ENCODE data around the gene DGLUCY. TPM values are rescaled to one million over a fixed set of nuclear protein-coding genes. Genes with fewer than 3 reads are reported as not detected.

DGLUCY gene
- total RNA-seq, 1 donor from 2014 or later = 20.0 TPM

DNA sequence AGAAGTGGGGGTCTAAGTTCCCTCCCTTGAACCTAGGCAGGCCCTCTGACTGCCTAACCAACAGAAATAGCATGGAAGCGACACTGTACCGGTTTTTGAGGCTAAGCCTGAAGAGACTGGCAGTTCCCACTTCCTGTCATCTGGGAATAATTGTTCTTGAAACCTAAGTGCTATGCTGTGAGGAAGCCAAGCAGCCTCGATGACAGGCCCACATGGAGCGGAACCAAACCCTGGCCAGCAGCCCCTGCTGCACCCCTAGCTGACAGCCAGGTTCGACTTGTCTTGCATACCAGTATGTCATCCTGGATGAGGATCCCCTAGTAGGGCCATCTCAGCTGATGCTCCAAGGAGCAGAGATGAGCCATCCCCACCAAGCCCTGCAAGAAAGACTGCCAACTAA lies 137.0 kb downstream of the DGLUCY start:
- FAIRE-seq = no peak
- H3K27ac Mint-ChIP-seq (ENCODE audit: unreplicated experiment) = no peak overlapping the region
- H3K4me3 Mint-ChIP-seq (ENCODE audit: unreplicated experiment) = no peak overlapping the region

GRCh38 chr14:91252871-91253794 lies 139.3 kb downstream of the DGLUCY start:
- Histone ChIP-seq H3K4me2 (ENCODE audit: low read length) (peak overlapping the region; percentile 87), H3K9ac (ENCODE audit: low read length) (peak overlapping the region; percentile 55), H3K27me3 (ENCODE audit: insufficient read depth, low read length) (peaks cover 15% of the 10 kb centered on the region), H2AFZ (ENCODE audit: low read depth, low read length) (peak overlapping the region; percentile 69), H3K36me3 (ENCODE audit: insufficient read depth, low read length) (no peaks in the 10 kb centered on the region), H4K20me1 (ENCODE audit: insufficient read depth, low read length) (no peaks in the 10 kb centered on the region), H3K4me1 (ENCODE audit: insufficient read depth, low read length) (peaks cover 10% of the 10 kb centered on the region), H3K4me3 (ENCODE audit: insufficient read depth, low read depth, low read length) (peak overlapping the region; percentile 57), H3K27ac (ENCODE audit: low read depth, low read length) (no peak overlapping the region), H3K9me3 (ENCODE audit: insufficient read depth, low read depth, low read length) (no peaks in the 10 kb centered on the region), H3K79me2 (ENCODE audit: insufficient read depth, low read length) (no peaks in the 10 kb centered on the region)
- H3K4me1 Mint-ChIP-seq (ENCODE audit: low read depth, unreplicated experiment) = peaks cover 27% of the 10 kb centered on the region
- DNase-seq (ENCODE audit: low read depth) = no peak
- TF ChIP-seq EZH2 (IDR thresholded peaks at IDR 0.05; ENCODE audit: insufficient read depth, low read length) = no peak
- no peaks in the 10 kb centered on the region for H3K36me3 Mint-ChIP-seq (ENCODE audit: low read depth, unreplicated experiment)
- FAIRE-seq = no peak
- peak overlapping the region; percentile 34 for H3K27ac Mint-ChIP-seq (ENCODE audit: unreplicated experiment)
- H3K27me3 Mint-ChIP-seq (ENCODE audit: low read depth, unreplicated experiment) = peaks cover 8% of the 10 kb centered on the region
- H3K4me3 Mint-ChIP-seq (ENCODE audit: unreplicated experiment) = no peak overlapping the region
- H3K9me3 Mint-ChIP-seq (ENCODE audit: unreplicated experiment) = no peaks in the 10 kb centered on the region

More for the DNA sequence above, 137.0 kb downstream of the DGLUCY start:
- TF ChIP-seq CTCF (IDR thresholded peaks at IDR 0.05; ENCODE audit: insufficient read depth, low read depth, low read length) (no peak), EZH2 (IDR thresholded peaks at IDR 0.05; ENCODE audit: insufficient read depth, low read length) (no peak)
- Histone ChIP-seq H2AFZ (ENCODE audit: low read depth, low read length) (no peak overlapping the region), H3K4me1 (ENCODE audit: insufficient read depth, low read length) (peaks cover 10% of the 10 kb centered on the region), H3K9ac (ENCODE audit: low read length) (no peak overlapping the region), H3K4me2 (ENCODE audit: low read length) (no peak overlapping the region), H3K9me3 (ENCODE audit: insufficient read depth, low read depth, low read length) (no peaks in the 10 kb centered on the region), H3K4me3 (ENCODE audit: insufficient read depth, low read depth, low read length) (no peak overlapping the region), H3K27ac (ENCODE audit: low read depth, low read length) (no peak overlapping the region), H4K20me1 (ENCODE audit: insufficient read depth, low read length) (no peaks in the 10 kb centered on the region), H3K79me2 (ENCODE audit: insufficient read depth, low read length) (no peaks in the 10 kb centered on the region), H3K36me3 (ENCODE audit: insufficient read depth, low read length) (no peaks in the 10 kb centered on the region), H3K27me3 (ENCODE audit: insufficient read depth, low read length) (peaks cover 6% of the 10 kb centered on the region)
- H3K36me3 Mint-ChIP-seq (ENCODE audit: low read depth, unreplicated experiment) = no peaks in the 10 kb centered on the region
- peaks cover 7% of the 10 kb centered on the region for H3K27me3 Mint-ChIP-seq (ENCODE audit: low read depth, unreplicated experiment)
- peaks cover 13% of the 10 kb centered on the region for H3K4me1 Mint-ChIP-seq (ENCODE audit: low read depth, unreplicated experiment)
- no peak for DNase-seq (ENCODE audit: low read depth)
- peaks cover 5% of the 10 kb centered on the region for H3K9me3 Mint-ChIP-seq (ENCODE audit: unreplicated experiment)

DNA sequence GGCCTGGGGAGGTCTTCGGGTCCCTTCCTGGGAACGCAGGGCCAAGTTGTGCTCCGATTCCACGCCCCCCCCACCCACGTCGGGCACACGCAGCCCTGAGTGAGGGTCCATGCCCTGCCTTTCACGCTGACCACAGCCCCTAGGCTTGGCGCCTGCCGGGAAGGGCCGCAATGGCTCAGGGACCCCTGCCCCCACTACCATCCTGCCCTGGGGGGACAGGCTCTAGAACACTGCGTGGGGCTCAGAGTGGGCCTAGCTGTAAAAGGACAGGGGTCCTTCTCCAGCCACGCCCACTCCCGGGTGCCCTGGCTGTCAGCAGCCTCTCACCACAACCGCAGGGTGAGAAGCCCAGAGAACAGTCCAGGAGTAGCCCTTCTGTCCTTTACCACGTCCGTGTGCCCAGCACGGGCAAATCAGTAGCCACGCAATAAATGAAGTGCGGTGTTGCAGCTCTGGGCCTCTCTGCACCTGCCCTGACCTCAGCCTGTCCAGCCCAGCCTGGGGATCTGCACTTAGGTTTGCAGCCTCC lies 140.0 kb downstream of the DGLUCY start:
- Histone ChIP-seq H3K4me3 (ENCODE audit: insufficient read depth, low read depth, low read length) (peak overlapping the region; percentile 57), H3K4me1 (ENCODE audit: insufficient read depth, low read length) (peaks cover 10% of the 10 kb centered on the region), H3K79me2 (ENCODE audit: insufficient read depth, low read length) (no peaks in the 10 kb centered on the region), H3K27me3 (ENCODE audit: insufficient read depth, low read length) (peaks cover 15% of the 10 kb centered on the region), H3K9ac (ENCODE audit: low read length) (peak overlapping the region; percentile 55), H4K20me1 (ENCODE audit: insufficient read depth, low read length) (no peaks in the 10 kb centered on the region), H3K9me3 (ENCODE audit: insufficient read depth, low read depth, low read length) (no peaks in the 10 kb centered on the region), H3K4me2 (ENCODE audit: low read length) (peak overlapping the region; percentile 87), H3K36me3 (ENCODE audit: insufficient read depth, low read length) (no peaks in the 10 kb centered on the region), H2AFZ (ENCODE audit: low read depth, low read length) (peak overlapping the region; percentile 65), H3K27ac (ENCODE audit: low read depth, low read length) (no peak overlapping the region)
- TF ChIP-seq EZH2 (IDR thresholded peaks at IDR 0.05; ENCODE audit: insufficient read depth, low read length) = no peak
- no peak for TF ChIP-seq CTCF (IDR thresholded peaks at IDR 0.05; ENCODE audit: insufficient read depth, low read depth, low read length)
- no peak for DNase-seq (ENCODE audit: low read depth)
- Mint-ChIP-seq H3K4me3 (ENCODE audit: unreplicated experiment) (peak overlapping the region; percentile 77), H3K27ac (ENCODE audit: unreplicated experiment) (no peak overlapping the region), H3K4me1 (ENCODE audit: low read depth, unreplicated experiment) (peaks cover 27% of the 10 kb centered on the region), H3K36me3 (ENCODE audit: low read depth, unreplicated experiment) (no peaks in the 10 kb centered on the region), H3K27me3 (ENCODE audit: low read depth, unreplicated experiment) (peaks cover 8% of the 10 kb centered on the region), H3K9me3 (ENCODE audit: unreplicated experiment) (no peaks in the 10 kb centered on the region)
- no peak for FAIRE-seq
